ENCODE measurements around the gene NACC1.

DNA sequence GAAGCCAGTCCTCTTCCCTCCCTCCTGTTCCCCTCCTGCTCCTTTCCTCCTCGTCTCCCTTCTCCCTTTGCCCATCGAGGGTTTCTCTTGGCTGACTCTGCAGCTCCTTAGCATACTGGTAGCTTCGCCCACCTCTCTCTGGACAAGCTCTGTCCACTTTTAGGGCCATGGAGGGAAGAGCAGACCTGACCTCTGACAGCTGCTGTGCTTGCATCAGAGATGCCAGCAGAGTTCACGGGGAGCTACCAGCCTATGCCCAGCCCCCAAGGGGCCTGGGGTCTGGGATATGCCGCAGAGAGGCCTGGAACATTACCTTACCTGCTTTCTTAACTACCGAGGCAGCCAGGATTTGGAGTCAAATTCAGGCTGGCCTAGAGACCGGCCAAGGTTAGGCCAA is 35.1 kb upstream of the NACC1 start:
- TF ChIP-seq POLR2A (IDR thresholded peaks at IDR 0.05), result no peak
- TF ChIP-seq, protein P1, sequence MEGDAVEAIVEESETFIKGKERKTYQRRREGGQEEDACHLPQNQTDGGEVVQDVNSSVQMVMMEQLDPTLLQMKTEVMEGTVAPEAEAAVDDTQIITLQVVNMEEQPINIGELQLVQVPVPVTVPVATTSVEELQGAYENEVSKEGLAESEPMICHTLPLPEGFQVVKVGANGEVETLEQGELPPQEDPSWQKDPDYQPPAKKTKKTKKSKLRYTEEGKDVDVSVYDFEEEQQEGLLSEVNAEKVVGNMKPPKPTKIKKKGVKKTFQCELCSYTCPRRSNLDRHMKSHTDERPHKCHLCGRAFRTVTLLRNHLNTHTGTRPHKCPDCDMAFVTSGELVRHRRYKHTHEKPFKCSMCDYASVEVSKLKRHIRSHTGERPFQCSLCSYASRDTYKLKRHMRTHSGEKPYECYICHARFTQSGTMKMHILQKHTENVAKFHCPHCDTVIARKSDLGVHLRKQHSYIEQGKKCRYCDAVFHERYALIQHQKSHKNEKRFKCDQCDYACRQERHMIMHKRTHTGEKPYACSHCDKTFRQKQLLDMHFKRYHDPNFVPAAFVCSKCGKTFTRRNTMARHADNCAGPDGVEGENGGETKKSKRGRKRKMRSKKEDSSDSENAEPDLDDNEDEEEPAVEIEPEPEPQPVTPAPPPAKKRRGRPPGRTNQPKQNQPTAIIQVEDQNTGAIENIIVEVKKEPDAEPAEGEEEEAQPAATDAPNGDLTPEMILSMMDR (IDR thresholded peaks at IDR 0.05), result no peak

All from testis (tissue), 2 donors.